Karpas-422 (cell line): Measurements from ENCODE around the gene ZMIZ1. TPM values are rescaled to one million over a fixed set of nuclear protein-coding genes. Genes with fewer than 3 reads are reported as not detected.
"Not testable (repeated sequence)": the region's sequence is repeated elsewhere in the genome, so short reads cannot be mapped to it uniquely, and the experiment has no call there.

ENCODE experiments used
- DNase-seq: peaks from one replicate; pipeline ENCODE4 v3.0.0-alpha.2; 2015
- H2AFZ ChIP-seq: fragments of 200-600 bp; sonication (generic); 2 replicates; pipeline ENCODE4 v1.6.1; 2014; ENCODE audit warnings: antibody characterized with exemption, low read length, mixed read lengths
- H3K27ac ChIP-seq: fragments of 200-600 bp; sonication (generic); 2 replicates; pipeline ENCODE4 v1.5.1; 2014; ENCODE audit warnings: mild to moderate bottlenecking, low read length, moderate library complexity
- H3K27me3 ChIP-seq: fragments of 200-600 bp; sonication (generic); 2 replicates; pipeline ENCODE4 v1.6.1; 2014; ENCODE audit warnings: low read length, mixed read lengths
- H3K36me3 ChIP-seq: fragments of 200-600 bp; sonication (generic); 2 replicates; pipeline ENCODE4 v1.6.1; 2014; ENCODE audit warnings: low read length, mixed read lengths; ENCODE audit not compliant: insufficient read depth
- H3K4me1 ChIP-seq: fragments of 200-600 bp; sonication (generic); 2 replicates; pipeline ENCODE4 v1.6.1; 2014; ENCODE audit warnings: mild to moderate bottlenecking, low read length, mixed read lengths
- H3K4me2 ChIP-seq: fragments of 200-600 bp; sonication (generic); 2 replicates; pipeline ENCODE4 v1.6.1; 2014; ENCODE audit warnings: low read length, low read depth, mild to moderate bottlenecking; ENCODE audit not compliant: poor library complexity, severe bottlenecking
- H3K4me3 ChIP-seq: fragments of 200-600 bp; sonication (generic); 2 replicates; pipeline ENCODE4 v1.5.1; 2014; ENCODE audit warnings: mild to moderate bottlenecking, antibody characterized with exemption, low read length, mixed read lengths
- H3K79me2 ChIP-seq: fragments of 200-600 bp; sonication (generic); 2 replicates; pipeline ENCODE4 v1.6.1; 2014; ENCODE audit warnings: mild to moderate bottlenecking, low read length, mixed read lengths
- H3K9ac ChIP-seq: fragments of 200-600 bp; sonication (generic); 2 replicates; pipeline ENCODE4 v1.6.0; 2014; ENCODE audit warnings: low read length
- H3K9me2 ChIP-seq: fragments of 200-600 bp; sonication (generic), shearing (Covaris generic); replicated peaks from 2 replicates; pipeline ENCODE4 v1.6.0; 2014; ENCODE audit warnings: mild to moderate bottlenecking, low read length, moderate library complexity; ENCODE audit not compliant: insufficient read depth
- H3K9me3 ChIP-seq: fragments of 300-700, 200-600 bp; sonication (generic); 2 replicates; pipeline ENCODE4 v1.6.1; 2014; ENCODE audit warnings: low read length, mixed read lengths
- H4K20me1 ChIP-seq: fragments of 200-600 bp; sonication (generic); 2 replicates; pipeline ENCODE4 v1.6.1; 2014; ENCODE audit warnings: mild to moderate bottlenecking, antibody characterized with exemption, low read length, low read depth; ENCODE audit not compliant: insufficient read depth
- total RNA-seq: library from RNA; depleted of rRNA; stranded (reverse); fragments of >200 nt; shearing (Covaris generic); gene quantifications from 2 replicates; pipeline ENCODE4 v1.2.3, GENCODE V29; 2014; ENCODE audit warnings: low replicate concordance

The ZMIZ1 gene
- total RNA-seq, 1 experiment from 2014 or later = 73.1 TPM

DNA sequence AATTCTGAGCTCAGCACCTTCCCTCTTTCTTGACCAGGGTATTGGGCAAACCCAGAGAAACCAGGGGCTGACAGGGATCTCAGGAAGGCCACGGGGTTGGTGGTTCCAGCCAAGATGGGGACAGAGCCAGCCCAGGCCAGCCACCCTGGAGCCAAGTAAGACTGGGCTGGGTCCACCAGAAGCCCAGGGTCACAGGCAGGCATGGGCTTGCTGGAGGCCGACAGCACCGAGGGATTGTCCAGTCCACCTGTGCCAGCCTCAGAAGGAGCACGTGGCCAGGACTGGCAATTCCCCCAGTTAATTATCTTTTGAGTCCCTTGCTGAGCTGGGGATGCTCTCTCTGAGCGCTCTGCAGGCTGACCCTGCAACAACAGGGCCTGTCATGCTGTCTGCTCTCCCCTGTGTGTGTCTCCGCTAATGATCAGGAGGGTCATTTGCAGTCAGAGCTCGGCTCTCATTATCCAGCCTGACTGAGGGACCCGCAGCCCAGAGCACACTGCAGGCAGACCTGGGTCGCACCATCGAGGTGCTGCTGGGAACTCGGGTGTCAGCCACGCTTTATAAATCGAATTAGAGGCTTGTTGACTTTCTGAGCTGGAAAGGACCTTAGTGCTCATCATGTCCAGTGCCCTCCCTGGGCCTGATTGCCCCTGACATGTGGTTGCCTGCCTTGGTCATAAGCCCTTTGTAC is 209.0 kb downstream of the ZMIZ1 start:
- no peak overlapping the region for H3K4me3 ChIP-seq
- H3K36me3 ChIP-seq = peaks cover 2% of the 10 kb centered on the region; the same call in 1 of the 2 replicates
- no peak overlapping the region for H3K9ac ChIP-seq
- H2AFZ ChIP-seq = no peak overlapping the region
- H3K9me2 ChIP-seq = no peaks in the 10 kb centered on the region
- H3K27ac ChIP-seq = no peak overlapping the region
- H3K79me2 ChIP-seq = peaks cover 69% of the 10 kb centered on the region
- H3K9me3 ChIP-seq = no peaks in the 10 kb centered on the region
- H3K4me1 ChIP-seq = peaks cover 37% of the 10 kb centered on the region
- no peak overlapping the region for H3K4me2 ChIP-seq
- H4K20me1 ChIP-seq = peaks cover 36% of the 10 kb centered on the region
- no peaks in the 10 kb centered on the region for H3K27me3 ChIP-seq
- no peak for DNase-seq

DNA sequence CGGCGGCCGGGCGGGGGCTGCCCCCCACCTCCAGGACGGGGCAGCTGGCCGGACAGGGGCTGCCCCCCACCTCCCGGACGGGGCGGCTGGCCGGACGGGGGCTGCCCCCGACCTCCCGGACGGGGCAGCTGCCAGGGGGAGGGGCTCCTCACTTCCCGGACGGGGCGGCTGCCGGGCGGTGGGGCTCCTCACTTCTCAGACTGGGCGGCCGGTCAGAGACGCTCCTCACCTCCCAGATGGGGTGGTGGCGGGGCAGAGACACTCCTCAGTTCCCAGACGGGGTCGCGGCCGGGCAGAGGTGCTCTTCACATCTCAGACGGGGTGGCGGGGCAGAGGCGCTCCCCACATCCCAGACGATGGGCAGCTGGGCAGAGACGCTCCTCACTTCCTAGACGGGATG is 210.3 kb downstream of the ZMIZ1 start:
- not testable (repeated sequence) for H3K27ac ChIP-seq, H3K9me3 ChIP-seq, H3K9ac ChIP-seq, DNase-seq, H2AFZ ChIP-seq, H3K27me3 ChIP-seq, H3K9me2 ChIP-seq, H3K4me3 ChIP-seq, H3K36me3 ChIP-seq, H3K4me2 ChIP-seq
- Histone ChIP-seq H3K79me2 (peaks cover 67% of the 10 kb centered on the region), H4K20me1 (peaks cover 26% of the 10 kb centered on the region), H3K4me1 (peaks cover 44% of the 10 kb centered on the region)

DNA sequence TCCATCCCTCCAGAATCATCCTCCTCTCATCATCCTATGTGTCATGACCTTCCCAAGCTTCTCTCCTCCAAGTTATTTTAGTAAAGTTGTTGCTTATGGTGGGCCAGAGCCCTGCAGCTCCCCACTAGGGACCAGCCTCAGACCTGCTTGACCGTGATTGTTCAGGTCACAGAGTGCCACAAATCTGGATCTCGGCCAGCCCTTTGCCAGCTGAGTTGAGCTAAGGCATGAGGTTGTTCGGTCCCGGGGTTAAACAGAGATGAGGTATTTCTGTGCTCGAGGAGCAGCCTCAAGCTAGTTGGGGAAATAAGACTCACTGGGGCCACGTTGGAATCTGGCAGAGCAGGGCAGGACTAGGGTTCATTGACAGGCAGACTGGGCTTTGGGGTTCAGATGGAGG is 212.2 kb downstream of the ZMIZ1 start:
- Histone ChIP-seq H3K9me2 (no peaks in the 10 kb centered on the region), H3K9me3 (no peaks in the 10 kb centered on the region), H3K4me1 (peaks cover 63% of the 10 kb centered on the region), H4K20me1 (peaks cover 8% of the 10 kb centered on the region; the same call in 1 of the 2 replicates), H3K4me3 (no peak overlapping the region), H2AFZ (no peak overlapping the region), H3K36me3 (peaks cover 6% of the 10 kb centered on the region), H3K27me3 (no peaks in the 10 kb centered on the region), H3K9ac (peak overlapping the region; percentile 66; the same call in 1 of the 2 replicates), H3K4me2 (peak overlapping the region; percentile 74), H3K79me2 (peaks cover 52% of the 10 kb centered on the region), H3K27ac (peak overlapping the region; percentile 93)
- no peak for DNase-seq

DNA sequence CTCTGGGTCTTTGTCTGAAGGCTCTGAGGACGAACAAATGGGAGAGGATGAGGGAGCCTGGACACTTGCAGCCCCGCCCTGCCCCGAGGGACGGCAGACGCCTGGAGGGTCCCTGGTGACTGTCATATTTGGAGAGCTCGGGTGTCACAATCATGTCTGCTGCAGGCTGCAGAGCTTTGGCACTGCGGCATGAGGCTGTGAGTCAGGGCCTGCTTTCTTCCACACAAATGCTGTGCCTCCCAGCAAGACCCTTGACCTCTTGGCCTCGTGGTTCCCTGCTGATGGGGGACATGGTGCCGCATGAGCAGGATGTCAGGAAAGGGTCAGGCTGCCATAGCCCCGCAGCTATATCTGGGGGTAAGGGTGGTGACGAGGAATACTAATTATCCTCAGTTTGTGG is 213.6 kb downstream of the ZMIZ1 start:
- Histone ChIP-seq H3K4me3 (peak overlapping the region; percentile 49), H3K4me2 (peak overlapping the region; percentile 74), H3K9ac (peak overlapping the region; percentile 66), H4K20me1 (no peaks in the 10 kb centered on the region), H3K36me3 (peaks cover 8% of the 10 kb centered on the region), H3K4me1 (peaks cover 78% of the 10 kb centered on the region), H3K27me3 (no peaks in the 10 kb centered on the region), H3K27ac (peak overlapping the region; percentile 93), H3K79me2 (peaks cover 47% of the 10 kb centered on the region), H3K9me2 (no peaks in the 10 kb centered on the region), H3K9me3 (no peaks in the 10 kb centered on the region), H2AFZ (no peak overlapping the region)
- DNase-seq = peak; percentile 85

DNA sequence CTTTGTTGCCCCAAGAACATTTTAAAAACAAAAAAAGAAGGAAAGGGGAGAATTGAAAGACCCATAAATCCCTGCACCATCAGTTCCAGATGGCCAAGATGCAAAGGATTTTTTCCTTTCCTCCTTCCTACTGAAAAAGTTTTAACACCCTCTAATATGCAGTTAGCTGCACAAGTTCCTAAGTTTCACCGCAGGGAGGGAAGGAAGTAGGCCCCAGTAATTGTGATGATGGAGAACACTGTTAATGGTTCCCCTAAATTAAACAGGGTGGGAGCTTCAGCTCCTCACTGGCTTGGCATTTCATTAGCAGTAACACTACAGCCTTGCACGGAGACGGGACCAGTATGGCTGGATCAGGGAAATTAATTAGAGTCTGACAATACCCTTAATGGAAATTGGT is 214.8 kb downstream of the ZMIZ1 start:
- H3K9me2 ChIP-seq = no peaks in the 10 kb centered on the region
- H3K79me2 ChIP-seq = peaks cover 52% of the 10 kb centered on the region
- H2AFZ ChIP-seq = no peak overlapping the region
- no peaks in the 10 kb centered on the region for H3K27me3 ChIP-seq
- no peaks in the 10 kb centered on the region for H4K20me1 ChIP-seq
- no peaks in the 10 kb centered on the region for H3K9me3 ChIP-seq
- peaks cover 12% of the 10 kb centered on the region for H3K36me3 ChIP-seq
- H3K4me2 ChIP-seq = peak overlapping the region; percentile 74
- H3K4me1 ChIP-seq = peaks cover 81% of the 10 kb centered on the region
- DNase-seq = no peak
- H3K4me3 ChIP-seq = peak overlapping the region; percentile 49
- peak overlapping the region; percentile 93 for H3K27ac ChIP-seq
- H3K9ac ChIP-seq = peak overlapping the region; percentile 66

DNA sequence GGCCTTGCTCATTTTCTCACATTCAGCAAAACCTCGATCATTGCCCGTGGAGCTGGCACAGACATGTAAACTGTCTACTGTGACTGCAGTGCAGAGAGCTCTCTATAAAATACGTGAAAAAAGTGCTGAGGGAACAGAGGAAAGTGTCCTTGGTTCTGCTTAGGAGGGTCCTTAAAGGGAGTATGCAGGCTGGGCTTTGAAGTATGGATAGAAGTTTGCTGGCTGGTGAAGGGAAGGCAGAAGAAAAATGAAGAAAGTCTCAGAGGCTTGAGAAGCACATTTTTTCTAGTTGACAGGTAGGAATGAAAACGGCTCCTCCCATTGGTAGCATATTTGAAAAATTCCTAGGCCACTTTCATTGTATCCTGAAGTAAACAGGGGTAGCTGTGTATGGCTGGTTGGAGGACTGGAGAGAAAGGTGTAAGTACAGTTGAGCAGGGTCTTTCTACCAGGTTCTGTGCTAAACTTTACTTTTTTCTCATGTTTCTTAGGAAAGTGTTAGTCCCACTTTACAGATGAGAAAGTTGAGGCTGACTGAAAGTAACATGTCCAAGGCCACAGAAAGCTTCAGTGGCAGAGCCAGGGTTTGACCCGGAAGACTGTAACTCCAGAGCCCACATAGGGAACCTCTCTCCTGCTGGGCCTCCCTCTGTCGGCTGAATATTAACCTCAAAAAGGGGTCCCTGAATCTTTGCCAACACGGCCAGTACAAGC is 215.5 kb downstream of the ZMIZ1 start:
- Histone ChIP-seq H3K4me3 (peak overlapping the region; percentile 49; the same call in 1 of the 2 replicates), H4K20me1 (no peaks in the 10 kb centered on the region), H3K9me3 (no peaks in the 10 kb centered on the region), H3K27ac (peak overlapping the region; percentile 93), H3K36me3 (peaks cover 12% of the 10 kb centered on the region), H3K4me2 (peak overlapping the region; percentile 74), H3K9me2 (no peaks in the 10 kb centered on the region), H3K9ac (peak overlapping the region; percentile 66), H2AFZ (no peak overlapping the region), H3K27me3 (no peaks in the 10 kb centered on the region), H3K79me2 (peaks cover 57% of the 10 kb centered on the region), H3K4me1 (peaks cover 81% of the 10 kb centered on the region)
- DNase-seq = no peak

DNA sequence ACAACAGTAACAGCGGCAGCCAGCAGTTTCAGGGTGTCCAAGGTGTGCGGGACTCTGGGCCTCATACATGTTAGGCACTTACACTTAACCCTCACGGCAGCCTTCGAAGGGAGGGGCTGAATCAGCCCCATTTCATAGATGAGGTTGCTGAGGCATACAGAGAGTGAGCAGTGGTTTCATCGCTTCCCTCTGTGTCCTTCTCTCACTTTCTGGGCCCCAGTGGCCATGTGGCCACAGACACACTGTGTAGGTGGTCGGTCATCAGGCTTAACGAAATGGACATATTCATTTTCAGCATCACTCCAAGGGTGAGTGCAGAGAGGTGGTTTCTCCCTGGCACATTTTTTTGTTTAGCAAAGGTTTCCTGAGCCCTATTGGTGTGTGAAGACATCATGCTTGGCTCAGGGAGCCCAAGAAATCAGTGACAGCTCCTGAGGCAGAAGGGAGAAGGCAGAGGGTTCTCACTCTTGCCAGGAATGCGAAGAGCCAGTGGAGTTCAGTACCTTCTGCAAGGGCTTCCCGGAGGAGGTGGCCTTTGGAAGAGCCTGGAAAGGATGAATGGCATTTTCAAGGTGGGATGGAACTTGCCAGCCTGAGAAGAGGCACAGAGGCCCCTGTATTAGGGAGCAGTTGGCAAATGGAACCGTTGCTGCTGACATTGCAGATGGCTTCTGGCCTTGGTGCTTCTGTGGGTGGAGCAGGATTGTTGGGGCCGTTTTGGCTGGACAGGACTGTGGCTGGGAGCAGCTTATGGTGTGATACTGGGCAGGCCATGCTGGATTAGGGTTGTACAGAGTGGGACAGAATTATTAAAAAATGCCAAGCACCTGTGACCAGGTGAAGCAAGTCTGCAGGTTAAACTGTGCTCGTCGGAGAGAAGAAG is 216.8 kb downstream of the ZMIZ1 start:
- Histone ChIP-seq H3K79me2 (peaks cover 57% of the 10 kb centered on the region), H2AFZ (no peak overlapping the region), H3K27me3 (no peaks in the 10 kb centered on the region), H3K4me2 (peak overlapping the region; percentile 74), H3K4me3 (peak overlapping the region; percentile 42; the same call in 1 of the 2 replicates), H3K9ac (peak overlapping the region; percentile 66), H3K9me2 (no peaks in the 10 kb centered on the region), H3K36me3 (peaks cover 12% of the 10 kb centered on the region), H3K9me3 (no peaks in the 10 kb centered on the region), H4K20me1 (no peaks in the 10 kb centered on the region), H3K4me1 (peaks cover 71% of the 10 kb centered on the region), H3K27ac (peak overlapping the region; percentile 93)
- DNase-seq = peak; percentile 60
